GM12878 (cell line): ENCODE results near the gene PHC3. TPM values are rescaled to one million over a fixed set of nuclear protein-coding genes. Genes with fewer than 3 reads are reported as not detected.

Source experiments
- ATAC-seq: fragments of 200-7000 bp; cut with Tn5 transposase; 3 replicates; pipeline ENCODE4 v1.9.1; 2020; ENCODE audit warnings: mild to moderate bottlenecking, moderate library complexity
- BruUV-seq: library from RNA; stranded (reverse); fragments of 400-500 nt; replicated peaks from 2 replicates; lab custom pipeline; 2021; lab: Mats Ljungman, UMichigan
- CTCF ChIA-PET: fragments of 300-600 bp; sonication (Branson Sonifier 250); formaldehyde crosslinking; extraction: SDS; loops from one replicate; lab custom pipeline; 2021; ENCODE audit warnings: inconsistent platforms; lab: Yijun Ruan, JAX
- POLR2A ChIA-PET: fragments of 350-600 bp; formaldehyde crosslinking; extraction: SDS; loops from one replicate; lab custom pipeline; 2021; ENCODE audit warnings: inconsistent platforms; lab: Charles Lee
- RAD21 ChIA-PET: fragments of 300-600 bp; sonication (Branson Sonifier 250); formaldehyde crosslinking; loops from one replicate; lab custom pipeline; 2023; ENCODE audit warnings: antibody characterized with exemption; ENCODE audit not compliant: unreplicated experiment; lab: Charles Lee
- SMC1A ChIA-PET: fragments of 300-600 bp; sonication (Branson Sonifier 250); formaldehyde crosslinking; loops from one replicate; lab custom pipeline; 2023; ENCODE audit not compliant: unreplicated experiment, uncharacterized antibody; lab: Charles Lee
- DNase-seq: peaks from one replicate; pipeline ENCODE4 v3.0.0-alpha.2; 2011; ENCODE audit warnings: low read depth, low spot score
- FAIRE-seq: peaks from 3 replicates; lab custom pipeline; 2011; peaks lifted over from hg19 to GRCh38; lab: Jason Lieb, UNC
- H2AFZ ChIP-seq: 2 replicates; pipeline ENCODE4 v1.6.0; 2011; ENCODE audit warnings: low read depth, low read length, control low read depth; ENCODE audit not compliant: control insufficient read depth
- H3K27ac ChIP-seq: 2 replicates; pipeline ENCODE4 v1.5.1; 2011; ENCODE audit warnings: control low read depth; ENCODE audit not compliant: control insufficient read depth, insufficient read depth
- H3K27me3 ChIP-seq, 2 experiments: replicated peaks in 1 of 2; 2 replicates each; pipeline versions ENCODE4 v1.6.0 to v1.6.1; 2011; ENCODE audit warnings: low read length in 1 of 2; ENCODE audit not compliant: control insufficient read depth in 2 of 2, insufficient read depth in 2 of 2
- H3K36me3 ChIP-seq, 2 experiments: 2 replicates each; pipeline ENCODE4 v1.5.1; 2011; ENCODE audit warnings: low read length in 1 of 2; ENCODE audit not compliant: control insufficient read depth in 2 of 2, insufficient read depth in 2 of 2
- H3K4me1 ChIP-seq: 2 replicates; pipeline ENCODE4 v1.6.1; 2011; ENCODE audit warnings: mild to moderate bottlenecking, low read length, moderate library complexity, mixed read lengths; ENCODE audit not compliant: control insufficient read depth, insufficient read depth
- H3K4me2 ChIP-seq: 2 replicates; pipeline ENCODE4 v1.6.0; 2011; ENCODE audit warnings: control low read depth; ENCODE audit not compliant: control insufficient read depth, insufficient read depth
- H3K4me3 ChIP-seq: fragments of 200-600 bp; sonication (generic); 2 replicates; pipeline ENCODE4 v1.5.1; 2016
- H3K79me2 ChIP-seq: 2 replicates; pipeline ENCODE4 v1.6.0; 2011; ENCODE audit warnings: low read length; ENCODE audit not compliant: control insufficient read depth, insufficient read depth
- H3K9ac ChIP-seq: 2 replicates; pipeline ENCODE4 v1.8.0; 2011; ENCODE audit warnings: low read length, control low read depth, mixed read lengths; ENCODE audit not compliant: control insufficient read depth, insufficient read depth
- H3K9me3 ChIP-seq: replicated peaks from 3 replicates; pipeline ENCODE4 v1.5.1; 2011; ENCODE audit warnings: mild to moderate bottlenecking, low read length; ENCODE audit not compliant: control insufficient read depth, insufficient read depth
- H4K20me1 ChIP-seq: 2 replicates; pipeline ENCODE4 v1.6.0; 2011; ENCODE audit not compliant: control insufficient read depth, insufficient read depth
- BACH1 ChIP-seq: fragments of 450-650 bp; IDR thresholded peaks from 2 replicates; pipeline ENCODE4 v1.6.1; 2017; ENCODE audit warnings: mild to moderate bottlenecking, borderline replicate concordance
- CBX3 ChIP-seq: fragments of 200-600 bp; sonication (generic); IDR thresholded peaks from 2 replicates; pipeline ENCODE4 v1.6.1; 2016; ENCODE audit warnings: low read depth, borderline replicate concordance
- CEBPB ChIP-seq, 2 experiments: fragments of 150-350 bp in 1 of 2; IDR thresholded peaks; 2 replicates each; pipeline ENCODE4 v1.6.1; 2012 to 2014; ENCODE audit warnings: low read depth in 2 of 2, low read length in 2 of 2, borderline replicate concordance in 1 of 2, inconsistent platforms in 1 of 2
- JUND ChIP-seq: IDR thresholded peaks from 2 replicates; pipeline ENCODE4 v1.6.1; 2012; ENCODE audit warnings: low read depth, mild to moderate bottlenecking, low read length, improper control_type of control experiment, moderate library complexity
- KLF5 ChIP-seq: fragments of 450-650 bp; IDR thresholded peaks from 2 replicates; pipeline ENCODE4 v1.6.1; 2014; ENCODE audit warnings: mild to moderate bottlenecking; ENCODE audit not compliant: partially characterized antibody
- NFYB ChIP-seq: IDR thresholded peaks from 2 replicates; pipeline ENCODE4 v1.6.1; 2011; ENCODE audit warnings: low read depth, mild to moderate bottlenecking, low read length, improper control_type of control experiment, moderate library complexity; ENCODE audit not compliant: insufficient read depth
- SREBF1 ChIP-seq: IDR thresholded peaks from 2 replicates; pipeline ENCODE4 v1.6.1; 2012; ENCODE audit warnings: mild to moderate bottlenecking, low read length
- YY1 ChIP-seq: IDR thresholded peaks from 2 replicates; pipeline ENCODE4 v1.6.1; 2011; ENCODE audit warnings: low read depth, mild to moderate bottlenecking, low read length
- ZNF24 ChIP-seq: fragments of 450-650 bp; IDR thresholded peaks from 2 replicates; pipeline ENCODE4 v1.6.1; 2017; ENCODE audit warnings: antibody characterized with exemption, mild to moderate bottlenecking
- WGBS: methylation state at CpG from one replicate; pipeline ENCODE4 v1.1.6; 2016; ENCODE audit warnings: low lambda C conversion rate; ENCODE audit not compliant: insufficient replicate concordance, insufficient coverage; ENCODE audit errors: missing lambda C conversion rate; 5-methylcytosine and 5-hydroxymethylcytosine counted together
- in situ Hi-C: fragments of 300-500 bp; cut with MboI; formaldehyde crosslinking; loops from 9 replicates; pipeline ENCODE4 v1.14.3; 2018; ENCODE audit warnings: mixed read lengths
- intact Hi-C: fragments of 100-400 bp; cut with micrococcal nuclease; formaldehyde crosslinking; loops from one replicate; pipeline ENCODE4 v1.14.2; 2022; ENCODE audit not compliant: unreplicated experiment
- polyA plus RNA-seq, 11 experiments: library from polyadenylated mRNA; depleted of rRNA in 4 of 11; unstranded in 6 of 11; stranded (reverse) in 5 of 11; fragments of >200 nt; fragmentation: Nextera tagmentation in 4 of 11; fragmentation: Illumina TruSeq in 1 of 11; extraction: Ambion mirVana in 4 of 11; extraction: Trizol in 1 of 11; gene quantifications; 1 replicate in 1 of 11; 2 replicates in 10 of 11; pipeline versions ENCODE4 v1.2.1 to v1.2.3, GENCODE V29; 2011 to 2016; ENCODE audit warnings: inconsistent platforms in 2 of 11, missing spikeins in 2 of 11, low read depth in 1 of 11
- total RNA-seq, 4 experiments: library from RNA; depleted of rRNA in 3 of 4; stranded (reverse); fragments of >200 nt in 3 of 4; fragmentation: Illumina TruSeq in 1 of 4; extraction: Trizol in 1 of 4; gene quantifications; 2 replicates each; pipeline versions ENCODE4 v1.2.1 to v1.2.3, GENCODE V29; 2013 to 2021
- TF ChIP-seq, protein P1 (sequence below): fragments of 450-650 bp; IDR thresholded peaks from 2 replicates; pipeline ENCODE4 v1.6.1; 2017; ENCODE audit warnings: mild to moderate bottlenecking, moderate library complexity
- TF ChIP-seq, protein P2 (sequence below): fragments of 450-650 bp; IDR thresholded peaks from 2 replicates; pipeline ENCODE4 v1.6.1; 2014; ENCODE audit warnings: mild to moderate bottlenecking
- TF ChIP-seq, protein P3 (sequence below): fragments of 450-650 bp; IDR thresholded peaks from 2 replicates; pipeline ENCODE4 v1.6.1; 2017; ENCODE audit warnings: borderline replicate concordance

The PHC3 gene
- total and polyA plus RNA-seq, 10 of the 15 experiments (the other 5 are each of a cell fraction or from before 2014, with no cell fraction given): 3.3 to 62.3 (median 22.1) TPM

DNA sequence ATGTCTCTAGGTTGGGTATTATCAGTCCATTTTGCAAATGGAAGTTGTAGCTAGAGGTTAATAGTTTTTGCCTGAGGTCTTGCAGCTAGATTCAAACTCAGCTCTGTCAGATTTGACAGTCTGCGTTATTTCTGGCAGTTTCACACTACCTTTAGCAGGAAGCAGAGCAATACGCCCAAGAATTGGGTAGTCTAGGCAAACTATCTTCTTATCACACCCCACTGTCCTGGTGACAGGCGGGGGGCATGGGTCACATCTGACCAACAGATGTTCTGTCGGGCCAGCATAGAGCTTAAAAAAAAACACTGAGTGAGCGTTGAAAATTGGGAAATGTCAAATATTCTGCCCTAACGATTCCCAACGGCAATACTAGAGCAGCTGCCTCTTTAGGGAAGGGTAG, 138.0 kb downstream of the PHC3 start:
- no peaks in the 10 kb centered on the region for H4K20me1 ChIP-seq
- ChIA-PET SMC1A (interaction anchor here (0.6 to 2.4 kb wide), 3 partner anchors 9 to 171 kb away, joined by 3 to 6 read pairs (median 5); no protein-coding TSS in a partner anchor), CTCF (interaction anchor here (0.7 to 1.7 kb wide), 3 partner anchors 11 to 232 kb away, joined by 3 to 4 read pairs (median 4); no protein-coding TSS in a partner anchor), RAD21 (interaction anchor here (0.6 kb wide), 1 partner anchor 20 kb away, joined by 3 read pairs; no protein-coding TSS in a partner anchor)
- intact Hi-C loops: no loop called here
- 73% methylated on average over 7 of the region's 7 CpGs for WGBS
- ATAC-seq (no peak), DNase-seq (no peak), FAIRE-seq (no peak)
- BruUV-seq: no TSS peak
- H3K4me2 ChIP-seq: peak overlapping the region; percentile 56
- no peaks in the 10 kb centered on the region for H3K9me3 ChIP-seq
- peaks cover 0 to 1% of the 10 kb centered on the region in 2 experiments; a peak in 2 of 4 replicates for H3K27me3 ChIP-seq
- H3K4me1 ChIP-seq: peaks cover 43% of the 10 kb centered on the region
- peak overlapping the region; percentile 95 for H3K27ac ChIP-seq
- H3K36me3 ChIP-seq: peaks cover 0 to 17% of the 10 kb centered on the region in 2 experiments; a peak in 1 of 4 replicates
- H2AFZ ChIP-seq: no peak overlapping the region
- TF ChIP-seq, protein P1, sequence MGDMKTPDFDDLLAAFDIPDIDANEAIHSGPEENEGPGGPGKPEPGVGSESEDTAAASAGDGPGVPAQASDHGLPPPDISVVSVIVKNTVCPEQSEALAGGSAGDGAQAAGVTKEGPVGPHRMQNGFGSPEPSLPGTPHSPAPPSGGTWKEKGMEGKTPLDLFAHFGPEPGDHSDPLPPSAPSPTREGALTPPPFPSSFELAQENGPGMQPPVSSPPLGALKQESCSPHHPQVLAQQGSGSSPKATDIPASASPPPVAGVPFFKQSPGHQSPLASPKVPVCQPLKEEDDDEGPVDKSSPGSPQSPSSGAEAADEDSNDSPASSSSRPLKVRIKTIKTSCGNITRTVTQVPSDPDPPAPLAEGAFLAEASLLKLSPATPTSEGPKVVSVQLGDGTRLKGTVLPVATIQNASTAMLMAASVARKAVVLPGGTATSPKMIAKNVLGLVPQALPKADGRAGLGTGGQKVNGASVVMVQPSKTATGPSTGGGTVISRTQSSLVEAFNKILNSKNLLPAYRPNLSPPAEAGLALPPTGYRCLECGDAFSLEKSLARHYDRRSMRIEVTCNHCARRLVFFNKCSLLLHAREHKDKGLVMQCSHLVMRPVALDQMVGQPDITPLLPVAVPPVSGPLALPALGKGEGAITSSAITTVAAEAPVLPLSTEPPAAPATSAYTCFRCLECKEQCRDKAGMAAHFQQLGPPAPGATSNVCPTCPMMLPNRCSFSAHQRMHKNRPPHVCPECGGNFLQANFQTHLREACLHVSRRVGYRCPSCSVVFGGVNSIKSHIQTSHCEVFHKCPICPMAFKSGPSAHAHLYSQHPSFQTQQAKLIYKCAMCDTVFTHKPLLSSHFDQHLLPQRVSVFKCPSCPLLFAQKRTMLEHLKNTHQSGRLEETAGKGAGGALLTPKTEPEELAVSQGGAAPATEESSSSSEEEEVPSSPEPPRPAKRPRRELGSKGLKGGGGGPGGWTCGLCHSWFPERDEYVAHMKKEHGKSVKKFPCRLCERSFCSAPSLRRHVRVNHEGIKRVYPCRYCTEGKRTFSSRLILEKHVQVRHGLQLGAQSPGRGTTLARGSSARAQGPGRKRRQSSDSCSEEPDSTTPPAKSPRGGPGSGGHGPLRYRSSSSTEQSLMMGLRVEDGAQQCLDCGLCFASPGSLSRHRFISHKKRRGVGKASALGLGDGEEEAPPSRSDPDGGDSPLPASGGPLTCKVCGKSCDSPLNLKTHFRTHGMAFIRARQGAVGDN: no peak
- TF ChIP-seq YY1: no peak
- TF ChIP-seq ZNF24: no peak
- TF ChIP-seq CEBPB (IDR thresholded peaks at IDR 0.05; ENCODE audit: borderline replicate concordance in 1 of 2, low read depth in 2 of 2, low read length in 2 of 2): no peak
- no peak for TF ChIP-seq BACH1
- TF ChIP-seq CBX3: no peak
- no peak for TF ChIP-seq JUND
- no peak for TF ChIP-seq KLF5
- TF ChIP-seq SREBF1: no peak
- TF ChIP-seq, protein P2, sequence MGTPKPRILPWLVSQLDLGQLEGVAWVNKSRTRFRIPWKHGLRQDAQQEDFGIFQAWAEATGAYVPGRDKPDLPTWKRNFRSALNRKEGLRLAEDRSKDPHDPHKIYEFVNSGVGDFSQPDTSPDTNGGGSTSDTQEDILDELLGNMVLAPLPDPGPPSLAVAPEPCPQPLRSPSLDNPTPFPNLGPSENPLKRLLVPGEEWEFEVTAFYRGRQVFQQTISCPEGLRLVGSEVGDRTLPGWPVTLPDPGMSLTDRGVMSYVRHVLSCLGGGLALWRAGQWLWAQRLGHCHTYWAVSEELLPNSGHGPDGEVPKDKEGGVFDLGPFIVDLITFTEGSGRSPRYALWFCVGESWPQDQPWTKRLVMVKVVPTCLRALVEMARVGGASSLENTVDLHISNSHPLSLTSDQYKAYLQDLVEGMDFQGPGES: no peak
- TF ChIP-seq NFYB: no peak
- TF ChIP-seq, protein P3, sequence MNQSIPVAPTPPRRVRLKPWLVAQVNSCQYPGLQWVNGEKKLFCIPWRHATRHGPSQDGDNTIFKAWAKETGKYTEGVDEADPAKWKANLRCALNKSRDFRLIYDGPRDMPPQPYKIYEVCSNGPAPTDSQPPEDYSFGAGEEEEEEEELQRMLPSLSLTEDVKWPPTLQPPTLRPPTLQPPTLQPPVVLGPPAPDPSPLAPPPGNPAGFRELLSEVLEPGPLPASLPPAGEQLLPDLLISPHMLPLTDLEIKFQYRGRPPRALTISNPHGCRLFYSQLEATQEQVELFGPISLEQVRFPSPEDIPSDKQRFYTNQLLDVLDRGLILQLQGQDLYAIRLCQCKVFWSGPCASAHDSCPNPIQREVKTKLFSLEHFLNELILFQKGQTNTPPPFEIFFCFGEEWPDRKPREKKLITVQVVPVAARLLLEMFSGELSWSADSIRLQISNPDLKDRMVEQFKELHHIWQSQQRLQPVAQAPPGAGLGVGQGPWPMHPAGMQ: no peak
- TF ChIP-seq, all 136 proteins: peak for 0
- H3K9ac ChIP-seq: peak overlapping the region; percentile 19; the same call in 1 of the 2 replicates
- in situ Hi-C loops: loop anchor here (25.0 kb wide), 1 partner anchor 906 kb away; no protein-coding TSS in a partner anchor
- peak overlapping the region; percentile 53; the same call in 1 of the 2 replicates for H3K4me3 ChIP-seq
- POLR2A ChIA-PET: interaction anchor here (1.0 kb wide), 1 partner anchor 76 kb away, joined by 6 read pairs; no protein-coding TSS in a partner anchor
- H3K79me2 ChIP-seq: peaks cover 73% of the 10 kb centered on the region
